SK-N-SH treated with all-trans-retinoic acid at 6 μM for 48 hours (cell line): ENCODE results near the gene TTC13.

Experiments
- ATAC-seq: fragments of 200-7000 bp; cut with Tn5 transposase; 3 replicates; pipeline ENCODE4 v1.9.1; 2020; ENCODE audit warnings: mild to moderate bottlenecking, moderate library complexity
- ARNTL ChIP-seq: fragments of 450-650 bp; formaldehyde crosslinking; IDR thresholded peaks from 2 replicates; pipeline ENCODE4 v1.5.0; 2020; ENCODE audit warnings: low read depth, mild to moderate bottlenecking, moderate library complexity, borderline replicate concordance
- BACH2 ChIP-seq: fragments of 250-450 bp; sonication (Bioruptor Pico); IDR thresholded peaks from 2 replicates; pipeline ENCODE4 v1.9.0; 2021; ENCODE audit warnings: mild to moderate bottlenecking, borderline replicate concordance
- CREB5 ChIP-seq: fragments of 250-450 bp; sonication (Bioruptor Pico); IDR thresholded peaks from 2 replicates; pipeline ENCODE4 v1.5.1; 2020; ENCODE audit warnings: low read depth, mild to moderate bottlenecking, moderate library complexity
- CSDC2 ChIP-seq: fragments of 250-450 bp; sonication (Bioruptor Pico); IDR thresholded peaks from 2 replicates; pipeline ENCODE4 v1.5.0; 2020; ENCODE audit warnings: mild to moderate bottlenecking, moderate library complexity
- ESRRG ChIP-seq: fragments of 250-450 bp; sonication (Bioruptor Pico); IDR thresholded peaks from 2 replicates; pipeline ENCODE4 v1.6.1; 2021; ENCODE audit warnings: mild to moderate bottlenecking
- GLIS3 ChIP-seq: fragments of 250-450 bp; sonication (Bioruptor Pico); IDR thresholded peaks from 2 replicates; pipeline ENCODE4 v1.5.0; 2020; ENCODE audit warnings: mild to moderate bottlenecking, moderate library complexity
- ISL1 ChIP-seq: fragments of 250-450 bp; sonication (Bioruptor Pico); IDR thresholded peaks from 2 replicates; pipeline ENCODE4 v2.1.2; 2022; ENCODE audit warnings: mild to moderate bottlenecking, moderate library complexity
- OSR1 ChIP-seq: fragments of 250-450 bp; sonication (Bioruptor Pico); IDR thresholded peaks from 2 replicates; pipeline ENCODE4 v1.8.0; 2022; ENCODE audit warnings: moderate library complexity, mild to moderate bottlenecking, inconsistent platforms
- PATZ1 ChIP-seq: fragments of 250-450 bp; sonication (Bioruptor Pico); IDR thresholded peaks from 2 replicates; pipeline ENCODE4 v1.8.0; 2020; ENCODE audit warnings: mild to moderate bottlenecking, moderate library complexity, borderline replicate concordance
- PPARA ChIP-seq: fragments of 250-450 bp; sonication (Bioruptor Pico); IDR thresholded peaks from 2 replicates; pipeline ENCODE4 v1.5.0; 2020; ENCODE audit warnings: mild to moderate bottlenecking, borderline replicate concordance
- RARB ChIP-seq: fragments of 250-450 bp; sonication (Bioruptor Pico); IDR thresholded peaks from 2 replicates; pipeline ENCODE4 v1.8.0; 2021; ENCODE audit warnings: mild to moderate bottlenecking, moderate library complexity
- SNAI2 ChIP-seq: fragments of 250-450 bp; sonication (Bioruptor Pico); IDR thresholded peaks from 2 replicates; pipeline ENCODE4 v1.5.0; 2020; ENCODE audit warnings: mild to moderate bottlenecking, moderate library complexity
- TCF4 ChIP-seq: fragments of 250-450 bp; sonication (Bioruptor Pico); IDR thresholded peaks from 2 replicates; pipeline ENCODE4 v1.8.0; 2021; ENCODE audit warnings: mild to moderate bottlenecking, moderate library complexity, borderline replicate concordance
- TSHZ2 ChIP-seq: fragments of 250-450 bp; sonication (Bioruptor Pico); IDR thresholded peaks from 2 replicates; pipeline ENCODE4 v1.5.0; 2020; ENCODE audit warnings: mild to moderate bottlenecking, moderate library complexity
- ZC3H10 ChIP-seq: fragments of 250-450 bp; sonication (Bioruptor Pico); IDR thresholded peaks from 2 replicates; pipeline ENCODE4 v1.5.1; 2021; ENCODE audit warnings: mild to moderate bottlenecking, moderate library complexity
- ZFP3 ChIP-seq: fragments of 250-450 bp; sonication (Bioruptor Pico); IDR thresholded peaks from 2 replicates; pipeline ENCODE4 v1.5.0; 2020; ENCODE audit warnings: mild to moderate bottlenecking, moderate library complexity
- ZFP30 ChIP-seq: fragments of 450-650 bp; formaldehyde crosslinking; IDR thresholded peaks from 2 replicates; pipeline ENCODE4 v1.5.0; 2022; ENCODE audit warnings: mild to moderate bottlenecking, moderate library complexity
- ZNF565 ChIP-seq: fragments of 450-650 bp; formaldehyde crosslinking; conservative IDR thresholded peaks from 2 replicates; pipeline ENCODE4 v1.5.0; 2020; ENCODE audit warnings: low read depth, mild to moderate bottlenecking, moderate library complexity
- ZNF70 ChIP-seq: fragments of 450-650 bp; formaldehyde crosslinking; IDR thresholded peaks from 2 replicates; pipeline ENCODE4 v1.5.0; 2020; ENCODE audit warnings: mild to moderate bottlenecking, moderate library complexity
- ZNF8 ChIP-seq: fragments of 450-650 bp; formaldehyde crosslinking; IDR thresholded peaks from 2 replicates; pipeline ENCODE4 v1.5.0; 2020; ENCODE audit warnings: mild to moderate bottlenecking, moderate library complexity
- TF ChIP-seq, protein P1 (sequence below): fragments of 250-450 bp; sonication (Bioruptor Pico); IDR thresholded peaks from 2 replicates; pipeline ENCODE4 v1.5.1; 2021; ENCODE audit warnings: mild to moderate bottlenecking, moderate library complexity
- TF ChIP-seq, protein P2 (sequence below): fragments of 250-450 bp; sonication (Bioruptor Pico); IDR thresholded peaks from 2 replicates; pipeline ENCODE4 v1.8.0; 2021; ENCODE audit warnings: low read depth, mild to moderate bottlenecking, moderate library complexity, borderline replicate concordance

TTC13 gene

DNA sequence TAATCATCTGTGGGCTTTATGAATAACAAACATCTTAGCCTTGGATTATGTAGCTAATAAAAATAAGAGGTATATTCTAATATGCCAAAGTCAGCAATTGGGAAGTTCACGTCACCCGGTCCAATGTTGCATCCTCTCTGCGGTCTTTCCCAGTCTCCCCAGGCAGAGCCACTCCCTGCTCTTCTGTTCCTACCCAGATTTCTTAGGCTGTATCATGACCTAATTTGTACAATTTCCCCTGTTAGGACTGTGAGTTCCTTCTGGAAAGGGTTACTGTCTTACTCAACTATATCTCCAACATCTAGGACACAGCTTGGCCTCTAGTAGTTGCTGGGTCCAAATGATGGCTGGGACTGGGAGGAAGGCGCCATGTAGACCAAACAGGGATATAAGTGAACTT is 80.5 kb downstream of the TTC13 start:
- ATAC-seq, result no peak
- TF ChIP-seq ISL1 (no peak), PPARA (no peak), ZC3H10 (CRISPR knock-in tag) (no peak), ZFP30 (CRISPR knock-in tag) (no peak), ARNTL (no peak), CREB5 (CRISPR knock-in tag) (no peak), ZFP3 (CRISPR knock-in tag) (no peak), ZNF8 (no peak), ESRRG (CRISPR knock-in tag) (no peak), TSHZ2 (CRISPR knock-in tag) (no peak), BACH2 (CRISPR knock-in tag) (no peak)
- TF ChIP-seq, protein P1, sequence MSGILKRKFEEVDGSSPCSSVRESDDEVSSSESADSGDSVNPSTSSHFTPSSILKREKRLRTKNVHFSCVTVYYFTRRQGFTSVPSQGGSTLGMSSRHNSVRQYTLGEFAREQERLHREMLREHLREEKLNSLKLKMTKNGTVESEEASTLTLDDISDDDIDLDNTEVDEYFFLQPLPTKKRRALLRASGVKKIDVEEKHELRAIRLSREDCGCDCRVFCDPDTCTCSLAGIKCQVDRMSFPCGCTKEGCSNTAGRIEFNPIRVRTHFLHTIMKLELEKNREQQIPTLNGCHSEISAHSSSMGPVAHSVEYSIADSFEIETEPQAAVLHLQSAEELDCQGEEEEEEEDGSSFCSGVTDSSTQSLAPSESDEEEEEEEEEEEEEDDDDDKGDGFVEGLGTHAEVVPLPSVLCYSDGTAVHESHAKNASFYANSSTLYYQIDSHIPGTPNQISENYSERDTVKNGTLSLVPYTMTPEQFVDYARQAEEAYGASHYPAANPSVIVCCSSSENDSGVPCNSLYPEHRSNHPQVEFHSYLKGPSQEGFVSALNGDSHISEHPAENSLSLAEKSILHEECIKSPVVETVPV (CRISPR knock-in tag), result no peak
- TF ChIP-seq, protein P2, sequence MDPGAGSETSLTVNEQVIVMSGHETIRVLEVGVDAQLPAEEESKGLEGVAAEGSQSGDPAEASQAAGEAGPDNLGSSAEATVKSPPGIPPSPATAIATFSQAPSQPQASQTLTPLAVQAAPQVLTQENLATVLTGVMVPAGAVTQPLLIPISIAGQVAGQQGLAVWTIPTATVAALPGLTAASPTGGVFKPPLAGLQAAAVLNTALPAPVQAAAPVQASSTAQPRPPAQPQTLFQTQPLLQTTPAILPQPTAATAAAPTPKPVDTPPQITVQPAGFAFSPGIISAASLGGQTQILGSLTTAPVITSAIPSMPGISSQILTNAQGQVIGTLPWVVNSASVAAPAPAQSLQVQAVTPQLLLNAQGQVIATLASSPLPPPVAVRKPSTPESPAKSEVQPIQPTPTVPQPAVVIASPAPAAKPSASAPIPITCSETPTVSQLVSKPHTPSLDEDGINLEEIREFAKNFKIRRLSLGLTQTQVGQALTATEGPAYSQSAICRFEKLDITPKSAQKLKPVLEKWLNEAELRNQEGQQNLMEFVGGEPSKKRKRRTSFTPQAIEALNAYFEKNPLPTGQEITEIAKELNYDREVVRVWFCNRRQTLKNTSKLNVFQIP, result no peak

GRCh38 chr1:230896779-230897178 is 81.9 kb downstream of the TTC13 start:
- TF ChIP-seq TCF4 (CRISPR knock-in tag), result no peak
- TF ChIP-seq OSR1 (CRISPR knock-in tag), result no peak
- TF ChIP-seq SNAI2 (CRISPR knock-in tag), result no peak
- no peak for TF ChIP-seq GLIS3 (CRISPR knock-in tag)
- no peak for TF ChIP-seq PATZ1 (CRISPR knock-in tag)
- no peak for TF ChIP-seq CSDC2 (CRISPR knock-in tag)
- no peak for TF ChIP-seq ARNTL
- TF ChIP-seq ZFP3 (CRISPR knock-in tag), result no peak
- TF ChIP-seq, all 23 proteins: peak for 0
- ATAC-seq, result no peak

GRCh38 chr1:230895452-230895851 is 83.2 kb downstream of the TTC13 start:
- no peak for ATAC-seq
- TF ChIP-seq, protein P2, result no peak
- TF ChIP-seq TSHZ2 (CRISPR knock-in tag) (no peak), ZFP3 (CRISPR knock-in tag) (no peak), BACH2 (CRISPR knock-in tag) (no peak), TCF4 (CRISPR knock-in tag) (no peak), ZNF70 (CRISPR knock-in tag) (no peak), RARB (CRISPR knock-in tag) (no peak), ZNF565 (CRISPR knock-in tag) (no peak), SNAI2 (CRISPR knock-in tag) (no peak), ZNF8 (no peak), PPARA (no peak), OSR1 (CRISPR knock-in tag) (no peak), ZC3H10 (CRISPR knock-in tag) (no peak)
- TF ChIP-seq, protein P1 (CRISPR knock-in tag), result no peak
